ENCODE data around the gene FBXL16. TPM values are rescaled to one million over a fixed set of nuclear protein-coding genes. Genes with fewer than 3 reads are reported as not detected.

Gene FBXL16
- total RNA-seq, 4 donors from 2014 or later = 5.8 to 7.5 (median 6.9) TPM

- intact Hi-C loops (cut with DNase I) = no loop called here
- DNase-seq = no peak
- no peaks in the 10 kb centered on the region for H3K27me3 ChIP-seq
- peaks cover 33 to 44% of the 10 kb centered on the region in 2 donors for H3K36me3 ChIP-seq
- no peaks in the 10 kb centered on the region for H3K9me3 ChIP-seq
- 90% methylated on average over 11 of the region's 18 CpGs; no CpG with 5 or more reads in 1 of the 2 donors for WGBS, 2 donors
- TF ChIP-seq POLR2A (IDR thresholded peaks at IDR 0.05) (no peak), CTCF (IDR thresholded peaks at IDR 0.05) (no peak)
- H3K27ac ChIP-seq = no peak overlapping the region
- no peak overlapping the region for H3K4me3 ChIP-seq (replicated peaks in 1 of 3)
- H3K4me1 ChIP-seq = peaks cover 11 to 21% of the 10 kb centered on the region in 2 donors
Observed at GRCh38 chr16:673399-673991, 32.1 kb downstream of the FBXL16 start.

GRCh38 chr16:672851-673250, 32.8 kb downstream of the FBXL16 start:
- DNase-seq = no peak
- Histone ChIP-seq H3K27me3 (no peaks in the 10 kb centered on the region), H3K4me3 (replicated peaks in 1 of 3) (no peak overlapping the region), H3K9me3 (no peaks in the 10 kb centered on the region), H3K36me3 (peaks cover 33 to 44% of the 10 kb centered on the region in 2 donors), H3K27ac (no peak overlapping the region), H3K4me1 (peaks cover 12 to 21% of the 10 kb centered on the region in 2 donors)
- TF ChIP-seq POLR2A (IDR thresholded peaks at IDR 0.05) = no peak
- TF ChIP-seq CTCF (IDR thresholded peaks at IDR 0.05) = no peak
- 96 to 97% methylated on average over 20 of the region's 21 CpGs for WGBS, 2 donors
- intact Hi-C loops (cut with DNase I) = no loop called here

GRCh38 chr16:672371-672770, 33.2 kb downstream of the FBXL16 start:
- intact Hi-C loops (cut with DNase I) = no loop called here
- TF ChIP-seq CTCF (IDR thresholded peaks at IDR 0.05) (no peak), POLR2A (IDR thresholded peaks at IDR 0.05) (no peak)
- no peak for DNase-seq

GRCh38 chr16:671353-672131, 34.1 kb downstream of the FBXL16 start:
- Histone ChIP-seq H3K36me3 (peaks cover 33 to 44% of the 10 kb centered on the region in 2 donors), H3K27ac (no peak overlapping the region), H3K4me3 (replicated peaks in 1 of 3) (no peak overlapping the region), H3K4me1 (peaks cover 12 to 28% of the 10 kb centered on the region in 2 donors), H3K9me3 (no peaks in the 10 kb centered on the region), H3K27me3 (no peaks in the 10 kb centered on the region)
- TF ChIP-seq CTCF (IDR thresholded peaks at IDR 0.05) = no peak
- TF ChIP-seq POLR2A (IDR thresholded peaks at IDR 0.05) = no peak
- 93 to 95% methylated on average over 18 to 32 of the region's 40 CpGs for WGBS, 2 donors
- no peak for DNase-seq
- intact Hi-C loops (cut with DNase I) = no loop called here

More at GRCh38 chr16:672371-672770, 33.2 kb downstream of the FBXL16 start:
- no peak overlapping the region for H3K4me3 ChIP-seq (replicated peaks in 1 of 3)
- 93% methylated on average over 8 of the region's 19 CpGs; no CpG with 5 or more reads in 1 of the 2 donors for WGBS, 2 donors
- no peaks in the 10 kb centered on the region for H3K27me3 ChIP-seq
- peaks cover 33 to 44% of the 10 kb centered on the region in 2 donors for H3K36me3 ChIP-seq
- H3K9me3 ChIP-seq = no peaks in the 10 kb centered on the region
- peaks cover 12 to 25% of the 10 kb centered on the region in 2 donors for H3K4me1 ChIP-seq
- H3K27ac ChIP-seq = no peak overlapping the region
